ENCODE results near the gene UCN2.
"Not testable (repeated sequence)": the region's sequence is repeated elsewhere in the genome, so short reads cannot be mapped to it uniquely, and the experiment has no call there.

UCN2 gene

GRCh38 chr3:48560648-48561018 lies 2.9 kb downstream of the UCN2 start:
- no peak for DNase-seq

GRCh38 chr3:48558493-48559134 lies 5.0 kb downstream of the UCN2 start:
- DNase-seq, result peak; percentile 22 to 76

GRCh38 chr3:48556796-48557626 lies 6.6 kb downstream of the UCN2 start, which contains the start of gene PFKFB4:
Gene PFKFB4, minus strand, starts transcription at chr3:48556803. Its CDS starts 26 bp downstream, at chr3:48556777.
- peak; percentile 100 for DNase-seq

GRCh38 chr3:48555949-48556795 lies 7.4 kb downstream of the UCN2 start:
- no peak for DNase-seq

- no peak for DNase-seq
Observed at GRCh38 chr3:48555231-48555948, 8.2 kb downstream of the UCN2 start.

GRCh38 chr3:48553886-48554845 lies 9.4 kb downstream of the UCN2 start:
- DNase-seq, result no peak

GRCh38 chr3:48553361-48553760 lies 10.2 kb downstream of the UCN2 start:
- no peak for DNase-seq

- DNase-seq, result no peak
Observed at GRCh38 chr3:48552111-48552951, 11.2 kb downstream of the UCN2 start.

- DNase-seq, result not testable (repeated sequence)
Observed at GRCh38 chr3:48551651-48552050, 11.9 kb downstream of the UCN2 start.

- DNase-seq, result peak; percentile 85 to 87
Observed at GRCh38 chr3:48548729-48549705, 14.6 kb downstream of the UCN2 start.

GRCh38 chr3:48548126-48548525 lies 15.5 kb downstream of the UCN2 start:
- no peak for DNase-seq

GRCh38 chr3:48546203-48546829 lies 17.3 kb downstream of the UCN2 start:
- peak in 1 of 2 donors; percentile 33 for DNase-seq

GRCh38 chr3:48544141-48544540 lies 19.4 kb downstream of the UCN2 start:
- no peak for DNase-seq

GRCh38 chr3:48543271-48543866 lies 20.2 kb downstream of the UCN2 start:
- peak in 1 of 2 donors; percentile 32 for DNase-seq

GRCh38 chr3:48538451-48538850 lies 25.1 kb downstream of the UCN2 start:
- DNase-seq, result no peak

GRCh38 chr3:48536785-48537184 lies 26.8 kb downstream of the UCN2 start:
- DNase-seq, result no peak

GRCh38 chr3:48536116-48536515 lies 27.5 kb downstream of the UCN2 start:
- DNase-seq, result no peak

- no peak for DNase-seq
Observed at GRCh38 chr3:48535578-48535977, 28.0 kb downstream of the UCN2 start.
